Testis (tissue), 3 donors: ENCODE data around the gene ADAP1. TPM values are rescaled to one million over a fixed set of nuclear protein-coding genes. Genes with fewer than 3 reads are reported as not detected.

Experiments used
- DNase-seq: peaks from one replicate; pipeline ENCODE4 v3.0.0-alpha.2; 2019
- H3K27ac ChIP-seq, 2 donors: fragments of 200-600 bp; sonication (generic); one replicate each; pipeline ENCODE4 v1.5.1; 2019
- H3K27me3 ChIP-seq: fragments of 200-600 bp; sonication (generic); one replicate; pipeline ENCODE4 v1.5.1; 2019
- H3K36me3 ChIP-seq: fragments of 200-600 bp; sonication (generic); one replicate; pipeline ENCODE4 v1.5.1; 2017; ENCODE audit warnings: low read depth; ENCODE audit errors: missing control alignments
- H3K4me1 ChIP-seq: fragments of 200-600 bp; sonication (generic); one replicate; pipeline ENCODE4 v1.5.1; 2019
- H3K4me3 ChIP-seq, 2 donors: fragments of 200-600 bp; sonication (generic); one replicate each; pipeline ENCODE4 v1.5.1; 2017 to 2019
- H3K9me3 ChIP-seq: fragments of 200-600 bp; sonication (generic); one replicate; pipeline ENCODE4 v1.5.1; 2017
- POLR2A ChIP-seq: fragments of 450-650 bp; IDR thresholded peaks from one replicate; pipeline ENCODE4 v1.6.1; 2017; ENCODE audit warnings: antibody characterized with exemption, mild to moderate bottlenecking, moderate library complexity
- WGBS, 2 donors: methylation state at CpG; one replicate each; pipeline ENCODE4 v1.1.5; 2018; 5-methylcytosine and 5-hydroxymethylcytosine counted together
- intact Hi-C: fragments of 100-400 bp; cut with DNase I; formaldehyde crosslinking; loops from one replicate; pipeline ENCODE4 v1.15.1; 2023; ENCODE audit warnings: low total_unique reads
- polyA plus RNA-seq: library from polyadenylated mRNA; stranded (reverse); fragments of 350-450 nt; fragmentation: Illumina TruSeq; extraction: RNeasy Lipid Tissue Mini Kit (QIAGEN cat#74804); gene quantifications from one replicate; pipeline ENCODE4 v1.2.3, GENCODE V29; 2014; ENCODE audit warnings: low read depth, low replicate concordance; ENCODE audit not compliant: insufficient read depth
- total RNA-seq, 2 donors: library from RNA; depleted of rRNA; stranded (reverse); fragments of >200 nt; gene quantifications; one replicate each; pipeline ENCODE4 v1.2.3, GENCODE V29; 2016
- TF ChIP-seq, protein P1 (sequence below), 3 experiments: fragments of 450-650 bp in 2 of 3; fragments of 200-600 bp in 1 of 3; sonication (generic) in 1 of 3; IDR thresholded peaks; one replicate each; pipeline ENCODE4 v1.5.1; 2016 to 2019; ENCODE audit warnings: antibody characterized with exemption in 3 of 3, mild to moderate bottlenecking in 2 of 3, moderate library complexity in 1 of 3

The ADAP1 gene
- total and polyA plus RNA-seq, 3 donors from 2014 or later: 2.4 to 10.9 (median 6.1) TPM

DNA sequence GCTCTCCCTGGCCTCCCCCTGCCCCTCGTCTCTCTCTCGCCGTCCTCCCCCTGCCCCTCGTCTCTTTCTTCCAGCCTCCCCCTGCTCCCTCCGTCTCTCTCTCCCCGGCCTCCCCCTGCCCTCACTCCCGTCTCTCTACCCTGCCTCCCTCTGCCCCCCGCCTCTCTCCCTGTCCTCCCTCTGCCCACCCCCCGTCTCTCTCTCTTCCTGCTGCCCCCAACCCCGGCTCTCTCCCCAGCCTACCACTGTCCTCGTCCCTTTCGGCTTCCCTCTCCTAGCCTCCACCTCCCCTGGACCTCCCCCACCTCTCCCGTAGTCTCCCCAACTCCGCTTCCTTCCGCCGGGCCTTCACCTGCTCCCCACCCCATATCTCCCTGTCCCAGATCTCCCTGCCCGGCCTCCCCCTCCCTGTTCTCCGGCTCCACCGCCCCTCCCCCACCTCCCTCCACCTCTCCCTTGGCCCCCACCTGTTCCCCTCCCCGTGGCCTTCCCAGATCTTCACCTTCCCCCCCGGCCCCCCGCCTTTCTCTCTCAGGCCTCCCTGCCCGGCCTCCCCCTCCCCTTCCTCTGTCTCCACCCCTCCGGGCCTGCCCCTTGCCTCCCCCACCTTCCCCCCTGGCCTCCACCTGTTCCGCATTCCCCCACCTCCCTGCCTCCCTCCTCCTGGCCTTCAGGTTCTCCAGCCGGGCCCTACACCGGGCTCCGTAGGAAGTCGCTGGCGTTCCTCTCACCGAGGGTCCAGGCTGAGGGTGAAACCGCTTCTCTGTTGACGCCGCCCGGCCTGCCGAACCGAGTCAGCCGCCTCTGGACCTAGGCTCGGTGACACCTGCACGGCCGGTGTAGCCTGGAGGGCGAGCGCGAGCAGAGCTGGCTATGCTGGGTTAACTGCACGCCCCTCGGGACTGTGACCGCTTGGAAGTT is 76.9 kb downstream of the ADAP1 start:
- Histone ChIP-seq H3K4me1 (peaks cover 29% of the 10 kb centered on the region), H3K4me3 (peak overlapping the region; percentile 89 to 90), H3K27ac (peak overlapping the region; percentile 86), H3K27me3 (no peaks in the 10 kb centered on the region), H3K9me3 (no peaks in the 10 kb centered on the region), H3K36me3 (no peaks in the 10 kb centered on the region)
- TF ChIP-seq POLR2A: no peak
- TF ChIP-seq, protein P1, sequence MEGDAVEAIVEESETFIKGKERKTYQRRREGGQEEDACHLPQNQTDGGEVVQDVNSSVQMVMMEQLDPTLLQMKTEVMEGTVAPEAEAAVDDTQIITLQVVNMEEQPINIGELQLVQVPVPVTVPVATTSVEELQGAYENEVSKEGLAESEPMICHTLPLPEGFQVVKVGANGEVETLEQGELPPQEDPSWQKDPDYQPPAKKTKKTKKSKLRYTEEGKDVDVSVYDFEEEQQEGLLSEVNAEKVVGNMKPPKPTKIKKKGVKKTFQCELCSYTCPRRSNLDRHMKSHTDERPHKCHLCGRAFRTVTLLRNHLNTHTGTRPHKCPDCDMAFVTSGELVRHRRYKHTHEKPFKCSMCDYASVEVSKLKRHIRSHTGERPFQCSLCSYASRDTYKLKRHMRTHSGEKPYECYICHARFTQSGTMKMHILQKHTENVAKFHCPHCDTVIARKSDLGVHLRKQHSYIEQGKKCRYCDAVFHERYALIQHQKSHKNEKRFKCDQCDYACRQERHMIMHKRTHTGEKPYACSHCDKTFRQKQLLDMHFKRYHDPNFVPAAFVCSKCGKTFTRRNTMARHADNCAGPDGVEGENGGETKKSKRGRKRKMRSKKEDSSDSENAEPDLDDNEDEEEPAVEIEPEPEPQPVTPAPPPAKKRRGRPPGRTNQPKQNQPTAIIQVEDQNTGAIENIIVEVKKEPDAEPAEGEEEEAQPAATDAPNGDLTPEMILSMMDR (IDR thresholded peaks at IDR 0.05): no peak
- intact Hi-C loops: no loop called here
- peak; percentile 41 for DNase-seq
- WGBS, 2 donors: 5 to 6% methylated on average over 24 to 33 of the region's 47 CpGs

DNA sequence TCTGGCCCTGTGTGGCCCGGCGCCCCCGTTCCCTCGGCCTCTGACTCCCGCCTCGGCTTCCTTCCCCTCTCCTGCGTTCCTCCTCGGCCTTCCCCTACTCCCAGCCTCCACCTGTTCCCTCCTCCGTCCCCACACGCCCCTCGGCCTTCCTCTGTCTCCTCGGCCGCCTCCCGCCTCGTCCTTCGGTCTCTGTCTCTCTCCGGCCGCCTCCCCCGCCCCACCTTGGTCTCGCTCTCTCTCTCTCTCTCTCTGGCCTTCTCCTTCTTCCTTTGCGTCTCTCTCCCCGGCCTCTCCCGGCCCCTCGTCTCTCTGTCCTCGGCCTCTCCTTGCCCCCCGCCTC is 77.5 kb downstream of the ADAP1 start:
- TF ChIP-seq, protein P1 (IDR thresholded peaks at IDR 0.05): no peak
- no peak for TF ChIP-seq POLR2A
- H3K4me1 ChIP-seq: peaks cover 29% of the 10 kb centered on the region

DNA sequence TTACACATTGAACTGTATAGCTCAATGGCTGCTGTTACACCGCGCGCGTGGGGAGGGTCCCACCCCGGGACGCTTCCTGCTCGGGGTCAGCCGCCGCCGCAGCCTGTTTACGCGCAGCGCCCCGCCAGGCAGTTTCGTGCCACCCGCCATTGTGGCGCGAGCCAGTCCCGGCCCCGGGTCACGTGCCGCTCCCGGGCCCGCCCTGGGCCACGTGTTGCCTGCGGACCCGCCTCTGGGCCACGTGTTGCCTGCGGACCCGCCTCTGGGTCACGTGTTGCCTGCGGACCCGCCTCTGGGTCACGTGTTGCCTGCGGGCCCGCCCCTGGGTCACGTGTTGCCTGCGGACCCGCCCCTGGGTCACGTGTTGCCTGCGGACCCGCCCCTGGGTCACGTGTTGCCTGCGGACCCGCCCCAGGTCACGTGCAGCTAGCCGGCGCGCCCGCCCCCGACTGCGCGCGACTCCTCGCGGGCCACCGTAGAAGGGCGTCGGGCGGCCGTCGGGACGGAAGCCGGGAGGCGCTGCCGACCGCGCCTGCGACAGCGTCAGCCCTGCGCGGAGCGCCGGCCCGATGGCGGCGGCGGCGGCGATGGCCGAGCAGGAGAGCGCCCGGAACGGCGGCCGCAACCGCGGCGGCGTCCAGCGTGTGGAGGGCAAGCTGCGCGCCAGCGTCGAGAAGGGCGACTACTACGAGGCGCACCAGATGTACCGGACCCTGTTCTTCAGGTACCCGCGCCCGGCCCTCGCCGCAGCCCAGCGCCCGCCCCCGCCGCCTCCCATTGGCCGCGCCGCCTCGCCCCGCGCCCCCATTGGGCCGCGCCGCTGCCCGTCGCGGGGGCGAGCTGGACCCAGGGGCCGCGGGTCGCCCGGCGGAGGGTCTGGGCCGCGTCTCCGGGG is 78.2 kb downstream of the ADAP1 start, which contains the start of gene GET4:
GET4 (plus strand) TSS at position 478 of the 895 bp plus-strand sequence; CDS start at position 570, 92 bp downstream.
- intact Hi-C loops: no loop called here
- peak within 1 kb of the TSS; percentile 86 to 96 for H3K27ac ChIP-seq
- peak; percentile 60 for TF ChIP-seq POLR2A
- TF ChIP-seq, protein P1 (IDR thresholded peaks at IDR 0.05): peak in 2 of 3 experiments; percentile 10 to 61
- WGBS, 2 donors: 0% methylated on average over 43 to 79 of the region's 129 CpGs
- peak; percentile 97 for DNase-seq
- peak within 1 kb of the TSS; percentile 89 to 90 for H3K4me3 ChIP-seq
- no peaks in the 10 kb centered on the region for H3K9me3 ChIP-seq
- H3K4me1 ChIP-seq: peaks cover 29% of the 10 kb centered on the region
- H3K36me3 ChIP-seq: no peaks in the 10 kb centered on the region
- H3K27me3 ChIP-seq: no peaks in the 10 kb centered on the region

More for the DNA sequence above, 77.5 kb downstream of the ADAP1 start:
- H3K27me3 ChIP-seq: no peaks in the 10 kb centered on the region
- H3K36me3 ChIP-seq: no peaks in the 10 kb centered on the region
- H3K4me3 ChIP-seq: peak overlapping the region; percentile 89 to 90
- WGBS, 2 donors: 0 to 1% methylated on average over 26 of the region's 26 CpGs
- peak overlapping the region; percentile 86 for H3K27ac ChIP-seq
- no peak for DNase-seq
- H3K9me3 ChIP-seq: no peaks in the 10 kb centered on the region
- intact Hi-C loops: no loop called here

DNA sequence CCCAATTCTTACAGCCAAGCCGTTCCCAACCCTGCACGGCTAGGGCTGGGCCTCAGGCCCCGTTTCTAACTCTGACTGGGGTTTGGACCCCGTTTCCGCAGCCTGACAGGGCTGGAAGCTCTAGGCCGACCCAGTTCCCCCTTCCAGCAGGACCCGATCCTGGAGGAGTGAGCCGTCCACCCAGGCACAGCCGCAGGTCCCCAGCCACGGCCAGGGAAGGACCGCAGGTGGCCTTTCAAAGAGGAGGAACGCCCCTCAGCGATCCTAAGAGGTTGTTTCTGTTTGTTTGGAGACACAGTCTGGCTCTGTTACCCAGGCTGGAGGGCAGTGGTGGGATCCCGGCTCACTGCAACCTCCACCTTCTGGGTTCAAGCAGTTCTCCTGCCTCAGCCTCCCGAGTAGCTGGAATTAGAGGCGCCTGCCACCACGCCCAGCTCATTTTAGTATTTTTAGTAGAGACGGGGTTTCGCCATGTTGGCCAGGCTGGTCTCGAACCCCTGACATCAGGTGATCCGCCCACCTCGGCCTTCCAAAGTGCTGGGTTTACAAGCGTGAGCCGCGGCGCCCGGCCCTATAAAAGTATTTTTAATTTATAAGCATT is 78.9 kb downstream of the ADAP1 start:
- WGBS, 2 donors: 58 to 63% methylated on average over 26 of the region's 27 CpGs
- no peak for TF ChIP-seq POLR2A
- TF ChIP-seq, protein P1 (IDR thresholded peaks at IDR 0.05): no peak
- Histone ChIP-seq H3K27ac (peak overlapping the region; percentile 73 to 96), H3K9me3 (no peaks in the 10 kb centered on the region), H3K4me3 (peak overlapping the region; percentile 37 to 38), H3K27me3 (no peaks in the 10 kb centered on the region), H3K36me3 (no peaks in the 10 kb centered on the region), H3K4me1 (peaks cover 29% of the 10 kb centered on the region)
- intact Hi-C loops: no loop called here
- DNase-seq: no peak
